GM12865 (cell line): ENCODE data around the gene SAMD14.

Experiments
- DNase-seq: peaks from one replicate; pipeline ENCODE4 v3.0.0; 2010; ENCODE audit warnings: low read depth
- H3K4me3 ChIP-seq: 2 replicates; pipeline ENCODE4 v1.5.1; 2011; ENCODE audit warnings: mild to moderate bottlenecking, low read depth, low read length, control low read depth
- CTCF ChIP-seq: IDR thresholded peaks from 2 replicates; pipeline ENCODE4 v1.5.1; 2011; ENCODE audit warnings: low read length, control low read depth, low read depth, inconsistent platforms; ENCODE audit not compliant: insufficient read depth; ENCODE audit errors: missing control alignments

SAMD14 gene

GRCh38 chr17:50164697-50164988, 34.7 kb upstream of the SAMD14 start:
- TF ChIP-seq CTCF = no peak
- H3K4me3 ChIP-seq = no peak overlapping the region
- no peak for DNase-seq

GRCh38 chr17:50163843-50164696, 34.1 kb upstream of the SAMD14 start:
- H3K4me3 ChIP-seq = no peak overlapping the region
- DNase-seq = peak; percentile 45
- no peak for TF ChIP-seq CTCF

- H3K4me3 ChIP-seq = no peak overlapping the region
- no peak for DNase-seq
- no peak for TF ChIP-seq CTCF
These were observed 32.7 kb upstream of the SAMD14 start for GRCh38 chr17:50162466-50163254.

GRCh38 chr17:50161911-50162288, 31.9 kb upstream of the SAMD14 start:
- no peak for TF ChIP-seq CTCF
- H3K4me3 ChIP-seq = no peak overlapping the region; the same call in 1 of the 2 replicates
- DNase-seq = no peak

- peak; percentile 97 for TF ChIP-seq CTCF
- peak; percentile 95 for DNase-seq
- H3K4me3 ChIP-seq = peak overlapping the region; percentile 65
These were observed 31.3 kb upstream of the SAMD14 start for GRCh38 chr17:50161023-50161910.

GRCh38 chr17:50157891-50158290, 27.9 kb upstream of the SAMD14 start:
- no peak overlapping the region for H3K4me3 ChIP-seq
- DNase-seq = no peak
- no peak for TF ChIP-seq CTCF
